ENCODE data around the gene SLC4A1.

Gene SLC4A1

GRCh38 chr17:44267818-44268490 is at the start of gene SLC4A1:
TSS of gene SLC4A1 (minus strand) at chr17:44268135. CDS start at chr17:44262866, 5,269 bp downstream.
- no peak within 1 kb of the TSS for H3K4me3 ChIP-seq (ENCODE audit: low read depth, low read length)
- TF ChIP-seq CTCF (IDR thresholded peaks at IDR 0.05; ENCODE audit: low read depth, low read length): no peak

- no peak for TF ChIP-seq CTCF (IDR thresholded peaks at IDR 0.05; ENCODE audit: low read depth, low read length)
- no peak overlapping the region for H3K4me3 ChIP-seq (ENCODE audit: low read depth, low read length)
Observed at GRCh38 chr17:44317545-44317944, 49.6 kb upstream of the SLC4A1 start.

- no peak for TF ChIP-seq CTCF (IDR thresholded peaks at IDR 0.05; ENCODE audit: low read depth, low read length)
- H3K4me3 ChIP-seq (ENCODE audit: low read depth, low read length): no peak overlapping the region
Observed at GRCh38 chr17:44315760-44316731, 48.1 kb upstream of the SLC4A1 start.

- H3K4me3 ChIP-seq (ENCODE audit: low read depth, low read length): peak overlapping the region; percentile 12; the same call in 1 of the 2 replicates
- no peak for TF ChIP-seq CTCF (IDR thresholded peaks at IDR 0.05; ENCODE audit: low read depth, low read length)
Observed at GRCh38 chr17:44314869-44315661, 47.1 kb upstream of the SLC4A1 start.

- no peak for TF ChIP-seq CTCF (IDR thresholded peaks at IDR 0.05; ENCODE audit: low read depth, low read length)
- no peak overlapping the region for H3K4me3 ChIP-seq (ENCODE audit: low read depth, low read length)
Observed at GRCh38 chr17:44314524-44314868, 46.6 kb upstream of the SLC4A1 start.

GRCh38 chr17:44314031-44314430 is 46.1 kb upstream of the SLC4A1 start:
- TF ChIP-seq CTCF (IDR thresholded peaks at IDR 0.05; ENCODE audit: low read depth, low read length): no peak
- H3K4me3 ChIP-seq (ENCODE audit: low read depth, low read length): no peak overlapping the region

All from WI38 (cell line).